ENCODE measurements around the gene XCR1.
"Not testable (repeated sequence)": the region's sequence is repeated elsewhere in the genome, so short reads cannot be mapped to it uniquely, and the experiment has no call there.

XCR1 gene

GRCh38 chr3:46038916-46039315 lies 11.6 kb upstream of the XCR1 start:
- DNase-seq, result no peak

- not testable (repeated sequence) for DNase-seq
These were observed 10.8 kb upstream of the XCR1 start for GRCh38 chr3:46038071-46038470.

- no peak for DNase-seq
These were observed 8.9 kb upstream of the XCR1 start for GRCh38 chr3:46036191-46036590.

GRCh38 chr3:46031747-46032146 lies 4.5 kb upstream of the XCR1 start:
- no peak for DNase-seq

- DNase-seq, result no peak
These were observed 4.0 kb upstream of the XCR1 start for GRCh38 chr3:46031269-46031668.

GRCh38 chr3:46030626-46031025 lies 3.3 kb upstream of the XCR1 start:
- DNase-seq, result no peak

- DNase-seq, result no peak
These were observed 2.8 kb upstream of the XCR1 start for GRCh38 chr3:46029953-46030543.

- no peak for DNase-seq
These were observed 584 bp upstream of the XCR1 start for GRCh38 chr3:46027736-46028397.

GRCh38 chr3:46025139-46025538 lies 2.1 kb downstream of the XCR1 start:
- no peak for DNase-seq

- no peak for DNase-seq
These were observed 3.2 kb downstream of the XCR1 start for GRCh38 chr3:46024131-46024530.

- no peak for DNase-seq
These were observed 4.1 kb downstream of the XCR1 start for GRCh38 chr3:46022909-46023785.

- no peak for DNase-seq
These were observed 5.8 kb downstream of the XCR1 start for GRCh38 chr3:46021516-46021915.

GRCh38 chr3:46020766-46021510 lies 6.3 kb downstream of the XCR1 start:
- no peak for DNase-seq

- no peak for DNase-seq
These were observed 7.6 kb downstream of the XCR1 start for GRCh38 chr3:46019707-46020106.

GRCh38 chr3:46017720-46018119 lies 9.6 kb downstream of the XCR1 start:
- no peak for DNase-seq

- DNase-seq, result no peak
These were observed 13.8 kb downstream of the XCR1 start for GRCh38 chr3:46013316-46014094.

GRCh38 chr3:46012246-46012645 lies 15.0 kb downstream of the XCR1 start:
- DNase-seq, result no peak

- DNase-seq, result no peak
These were observed 16.7 kb downstream of the XCR1 start for GRCh38 chr3:46010519-46011113.

- DNase-seq, result no peak
These were observed 19.2 kb downstream of the XCR1 start for GRCh38 chr3:46008058-46008457.

- DNase-seq, result no peak
These were observed 20.0 kb downstream of the XCR1 start for GRCh38 chr3:46007280-46007679.

GRCh38 chr3:46006238-46007032 lies 20.8 kb downstream of the XCR1 start:
- DNase-seq, result no peak
